Measurements from ENCODE around the gene MBOAT7.
"Not testable (repeated sequence)": the region's sequence is repeated elsewhere in the genome, so short reads cannot be mapped to it uniquely, and the experiment has no call there.

MBOAT7 gene
- total RNA-seq: 39.8 to 80.9 (median 55.5) reads per million in 17 experiments

- DNase-seq: no peak
Measured at GRCh38 chr19:54189145-54189734, at the start of gene MBOAT7. MBOAT7 (minus strand) TSS chr19:54189580; CDS start chr19:54188508, 1,072 bp downstream.

- no peak for DNase-seq
Measured at GRCh38 chr19:54233941-54234340, 44.6 kb upstream of the MBOAT7 start.

GRCh38 chr19:54231077-54231931 lies 41.9 kb upstream of the MBOAT7 start:
- DNase-seq: peak; percentile 69 to 95 (median 86)

GRCh38 chr19:54230031-54230430 lies 40.7 kb upstream of the MBOAT7 start:
- DNase-seq: no peak

GRCh38 chr19:54229146-54229545 lies 39.8 kb upstream of the MBOAT7 start:
- no peak for DNase-seq

GRCh38 chr19:54224619-54225018 lies 35.2 kb upstream of the MBOAT7 start:
- DNase-seq: not testable (repeated sequence)

GRCh38 chr19:54223937-54224281 lies 34.5 kb upstream of the MBOAT7 start:
- peak in 2 of 4 experiments; percentile 32 to 44 for DNase-seq

GRCh38 chr19:54223277-54223936 lies 34.0 kb upstream of the MBOAT7 start:
- peak in 2 of 4 experiments; percentile 30 to 41 for DNase-seq

GRCh38 chr19:54222474-54223276 lies 33.3 kb upstream of the MBOAT7 start, which contains the start of gene LILRB3:
LILRB3 (minus strand) TSS chr19:54223007; CDS start chr19:54222976, 31 bp downstream.
- peak in 3 of 4 experiments; percentile 47 to 79 (median 78) for DNase-seq

GRCh38 chr19:54221947-54222346 lies 32.6 kb upstream of the MBOAT7 start:
- DNase-seq: not testable (repeated sequence)

- DNase-seq: not testable (repeated sequence)
Measured at GRCh38 chr19:54219702-54220101, 30.3 kb upstream of the MBOAT7 start.

GRCh38 chr19:54218960-54219661 lies 29.7 kb upstream of the MBOAT7 start:
- no peak for DNase-seq

GRCh38 chr19:54218259-54218658 lies 28.9 kb upstream of the MBOAT7 start:
- DNase-seq: no peak

GRCh38 chr19:54217517-54218247 lies 28.3 kb upstream of the MBOAT7 start:
- DNase-seq: not testable (repeated sequence)

- DNase-seq: no peak
Measured at GRCh38 chr19:54216869-54217268, 27.5 kb upstream of the MBOAT7 start.

GRCh38 chr19:54214734-54215133 lies 25.4 kb upstream of the MBOAT7 start:
- DNase-seq: not testable (repeated sequence)

GRCh38 chr19:54214217-54214616 lies 24.8 kb upstream of the MBOAT7 start:
- not testable (repeated sequence) for DNase-seq

- DNase-seq: peak in 2 of 4 experiments; percentile 26 to 29
Measured at GRCh38 chr19:54211235-54211634, 21.9 kb upstream of the MBOAT7 start.

GRCh38 chr19:54209811-54210494 lies 20.6 kb upstream of the MBOAT7 start:
- DNase-seq: peak; percentile 94 to 99 (median 95)

Measured in suppressor macrophage (primary cell).